ENCODE measurements around the gene GUCY1A1.

Gene GUCY1A1

GRCh38 chr4:155703486-155704247, 37.0 kb downstream of the GUCY1A1 start:
- peak; percentile 23; the same call in 1 of the 2 replicates for TF ChIP-seq PATZ1 (CRISPR knock-in tag; IDR thresholded peaks at IDR 0.05; ENCODE audit: borderline replicate concordance)
- peak; percentile 10; the same call in 1 of the 2 replicates for TF ChIP-seq ZNF8 (CRISPR knock-in tag; IDR thresholded peaks at IDR 0.05)
- TF ChIP-seq TOX (CRISPR knock-in tag; IDR thresholded peaks at IDR 0.05; ENCODE audit: borderline replicate concordance) = no peak
- TF ChIP-seq ISL1 (CRISPR knock-in tag; IDR thresholded peaks at IDR 0.05) = peak; percentile 80
- TF ChIP-seq ZNF70 (CRISPR knock-in tag; IDR thresholded peaks at IDR 0.05) = no peak
- TF ChIP-seq OSR1 (CRISPR knock-in tag; IDR thresholded peaks at IDR 0.05) = no peak
- TF ChIP-seq POU6F1 (CRISPR knock-in tag; IDR thresholded peaks at IDR 0.05; ENCODE audit: borderline replicate concordance, low read depth) = no peak
- TF ChIP-seq ESRRG (CRISPR knock-in tag; IDR thresholded peaks at IDR 0.05) = no peak
- ATAC-seq = no peak

- ATAC-seq = no peak
- TF ChIP-seq ZFP30 (CRISPR knock-in tag; IDR thresholded peaks at IDR 0.05) = no peak
- no peak for TF ChIP-seq PPARA (CRISPR knock-in tag; IDR thresholded peaks at IDR 0.05; ENCODE audit: borderline replicate concordance)
- no peak for TF ChIP-seq CSDC2 (CRISPR knock-in tag; IDR thresholded peaks at IDR 0.05)
- no peak for TF ChIP-seq CREB5 (CRISPR knock-in tag; IDR thresholded peaks at IDR 0.05; ENCODE audit: low read depth)
- TF ChIP-seq POU6F1 (CRISPR knock-in tag; IDR thresholded peaks at IDR 0.05; ENCODE audit: borderline replicate concordance, low read depth) = no peak
- no peak for TF ChIP-seq ZNF565 (CRISPR knock-in tag; conservative IDR thresholded peaks at IDR 0.05; ENCODE audit: low read depth)
- TF ChIP-seq SNAI2 (CRISPR knock-in tag; IDR thresholded peaks at IDR 0.05) = no peak
- no peak for TF ChIP-seq ESRRG (CRISPR knock-in tag; IDR thresholded peaks at IDR 0.05)
- TF ChIP-seq TOX (CRISPR knock-in tag; IDR thresholded peaks at IDR 0.05; ENCODE audit: borderline replicate concordance) = no peak
Observed at GRCh38 chr4:155704841-155705404, 38.3 kb downstream of the GUCY1A1 start.

GRCh38 chr4:155705664-155706063, 39.0 kb downstream of the GUCY1A1 start:
- ATAC-seq = no peak
- TF ChIP-seq CSRNP3 (CRISPR knock-in tag; IDR thresholded peaks at IDR 0.05) (no peak), ISL1 (CRISPR knock-in tag; IDR thresholded peaks at IDR 0.05) (peak; percentile 67), GLIS3 (CRISPR knock-in tag; IDR thresholded peaks at IDR 0.05) (0 out of 2 replicates have a peak, but pooled peaks have one; percentile 18)

- no peak for ATAC-seq
- TF ChIP-seq POU6F1 (CRISPR knock-in tag; IDR thresholded peaks at IDR 0.05; ENCODE audit: borderline replicate concordance, low read depth) = no peak
Observed at GRCh38 chr4:155706147-155706546, 39.5 kb downstream of the GUCY1A1 start.

Measured in SK-N-SH treated with all-trans-retinoic acid at 6 μM for 48 hours (cell line).